Heart left ventricle (tissue), 13 donors: ENCODE results near the gene LYVE1.

ENCODE experiments used
- CTCF ChIP-seq, 12 donors: fragments of 200-600 bp; sonication (generic) in 4 of 12; IDR thresholded peaks; one replicate each; pipeline versions ENCODE4 v1.5.0 to v1.8.0; 2018 to 2022; ENCODE audit warnings: antibody characterized with exemption in 12 of 12, mild to moderate bottlenecking in 5 of 12
- POLR2A ChIP-seq, 2 donors: fragments of 450-650 bp; IDR thresholded peaks; one replicate each; pipeline ENCODE4 v1.6.1; 2017; ENCODE audit warnings: antibody characterized with exemption in 2 of 2, mild to moderate bottlenecking in 2 of 2, moderate library complexity in 2 of 2
- donor health status: ischemic (EF 13 %, LVEDD 7.1; RV severe dilation, severe dysfunction).
- donor health status: DM: no; HTN: yes; CAD: no.
- donor health status: DM: no; HTN: no; CAD: no.
- donor health status: ischemic (EF 25% LVEDD 6.9; RV normal size, moderate dysfunction).
- donor health status: ischemic (EF 25% LVEDD 5.7; RV mildly dilated, moderate dysfunction).
- donor health status: ischemic (EF 35%, LVEDD 5.7; RV mildly dilated, moderate dysfunction).
- donor health status: nonischemic (EF 11% LVEDD 7.7; RV severe dilation, severe dysfunction).
- donor health status: DM: yes; HTN: yes; CAD: no.
- donor health status: PGD.
- donor health status: ischemic (EF 29% LVEDD 5.4; RV normal size, mild dysfunction).
- donor health status: nonischemic (EF 23%, LVEDD 6.1; RV moderate dilation, normal function).

GRCh38 chr11:10533323-10533722 lies 35.1 kb downstream of the LYVE1 start:
- TF ChIP-seq CTCF (IDR thresholded peaks at IDR 0.05) (no peak), POLR2A (IDR thresholded peaks at IDR 0.05) (no peak)
